H1 (cell line): ENCODE data around the gene ATF7IP2.

Source experiments
- CEBPB ChIP-seq: IDR thresholded peaks from 2 replicates; pipeline ENCODE4 v1.6.1; 2012; ENCODE audit warnings: low read depth, low read length
- CTCF ChIP-seq, 3 experiments: IDR thresholded peaks; 1 replicate in 2 of 3; 2 replicates in 1 of 3; pipeline versions ENCODE4 v1.5.1 to v1.6.1; 2011; ENCODE audit warnings: low read length in 3 of 3, mild to moderate bottlenecking in 3 of 3, inconsistent platforms in 2 of 3, low read depth in 1 of 3, moderate library complexity in 1 of 3; ENCODE audit not compliant: insufficient read depth in 1 of 3; ENCODE audit errors: control extremely low read depth in 1 of 3
- EP300 ChIP-seq, 2 experiments: IDR thresholded peaks; 1 replicate in 1 of 2; 2 replicates in 1 of 2; pipeline ENCODE4 v1.6.1; 2011 to 2012; ENCODE audit warnings: low read depth in 2 of 2, low read length in 2 of 2, mild to moderate bottlenecking in 2 of 2, borderline replicate concordance in 1 of 2, inconsistent platforms in 1 of 2, moderate library complexity in 1 of 2
- JUN ChIP-seq: IDR thresholded peaks from 2 replicates; pipeline ENCODE4 v1.6.1; 2011; ENCODE audit warnings: low read depth, mild to moderate bottlenecking, improper control_type of control experiment, low read length
- POLR2AphosphoS5 ChIP-seq: IDR thresholded peaks from 2 replicates; pipeline ENCODE4 v1.6.1; 2011; ENCODE audit warnings: low read depth, low read length

- TF ChIP-seq POLR2AphosphoS5 (no peak), CTCF (IDR thresholded peaks at IDR 0.05; ENCODE audit: control extremely low read depth in 1 of 3, insufficient read depth in 1 of 3, low read depth in 1 of 3, low read length in 3 of 3) (no peak), EP300 (IDR thresholded peaks at IDR 0.05; ENCODE audit: borderline replicate concordance in 1 of 2, low read depth in 2 of 2, low read length in 2 of 2) (no peak), JUN (no peak), CEBPB (no peak)
These were observed 114.7 kb downstream of the ATF7IP2 start for GRCh38 chr16:10500582-10500981.
